Measurements from ENCODE around the gene ABCG8.

Gene ABCG8

DNA sequence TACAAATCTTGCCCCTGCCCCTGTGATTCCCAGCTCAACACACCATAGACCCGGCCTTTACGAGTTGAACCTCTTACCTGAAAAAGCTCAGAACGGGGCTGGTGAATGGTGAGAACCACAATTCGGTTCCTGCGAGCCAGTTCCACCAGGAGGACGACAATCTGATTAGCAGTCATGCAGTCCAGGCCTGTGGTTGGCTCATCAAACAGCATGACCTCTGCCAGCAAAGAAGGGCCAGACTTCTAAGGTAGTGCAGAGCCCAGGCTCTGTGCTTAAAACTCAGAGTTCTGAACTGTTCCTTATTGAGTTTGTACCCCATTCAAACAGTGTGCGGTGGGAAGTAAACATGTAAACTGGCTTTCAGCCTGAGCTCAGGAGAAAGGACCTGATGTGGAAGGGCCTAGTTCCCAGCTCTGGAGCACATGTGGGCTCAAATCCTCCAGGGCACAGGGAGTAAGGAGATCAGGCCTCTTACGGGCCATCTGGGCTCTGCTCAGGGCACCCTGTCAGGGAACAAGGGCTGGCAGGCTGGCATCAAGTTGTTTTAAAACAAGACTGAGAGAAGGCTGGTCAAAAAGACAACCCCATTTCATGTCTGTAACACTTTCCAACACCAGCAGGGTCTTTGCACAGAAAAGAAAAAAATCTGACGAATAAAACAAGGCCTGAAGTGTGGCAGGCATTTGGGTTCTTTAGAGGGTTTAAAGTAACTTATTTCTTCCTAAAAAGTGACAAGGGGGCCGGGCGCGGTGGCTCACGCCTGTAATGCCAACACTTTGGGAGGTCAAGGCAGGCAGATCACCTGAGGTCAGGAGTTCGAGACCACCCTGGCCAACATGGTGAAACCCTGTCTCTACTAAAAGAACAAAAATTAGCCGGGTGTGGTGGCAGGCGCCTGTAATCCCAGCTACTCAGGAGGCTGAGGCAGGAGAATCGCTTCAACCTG lies 12.2 kb upstream of the ABCG8 start:
- DNase-seq (ENCODE audit: low read depth, low spot score): no peak

DNA sequence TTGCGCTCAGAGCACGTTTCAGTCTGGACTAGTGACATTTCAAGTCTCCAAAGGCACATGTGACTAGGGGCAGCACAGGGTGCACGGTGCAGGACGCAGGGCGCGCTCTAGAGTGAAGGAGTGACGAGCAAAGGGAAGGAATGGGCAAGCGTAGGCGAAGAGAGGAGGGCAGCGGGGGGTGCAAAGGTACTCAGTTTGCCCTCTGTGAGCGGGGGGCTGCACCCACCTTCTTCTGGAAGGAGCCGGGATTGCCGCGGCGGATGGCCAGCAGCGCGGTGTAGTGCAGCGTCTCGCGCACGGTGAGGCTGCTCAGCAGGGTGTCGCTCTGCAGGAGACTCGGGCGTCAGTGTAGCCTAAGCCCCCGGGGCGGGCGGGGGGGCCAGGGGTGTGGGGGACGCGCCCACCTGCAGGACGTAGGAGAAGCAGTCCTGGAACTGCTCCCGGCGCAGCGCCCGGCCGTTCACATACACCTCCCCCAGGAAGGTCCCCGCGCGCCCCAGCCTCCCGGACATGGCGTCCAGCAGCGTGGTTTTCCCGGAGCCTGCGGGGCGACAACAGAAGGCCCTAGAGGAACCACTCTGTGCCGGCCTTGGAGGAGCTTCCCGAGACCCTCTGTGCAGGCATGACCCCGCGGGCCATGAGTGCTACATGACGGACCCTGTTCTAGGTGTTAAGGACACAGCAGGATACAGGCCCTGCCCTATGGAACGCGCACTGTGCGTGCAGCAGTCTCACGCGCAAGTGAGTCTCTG lies 7.1 kb upstream of the ABCG8 start:
- DNase-seq (ENCODE audit: low read depth, low spot score): no peak

DNA sequence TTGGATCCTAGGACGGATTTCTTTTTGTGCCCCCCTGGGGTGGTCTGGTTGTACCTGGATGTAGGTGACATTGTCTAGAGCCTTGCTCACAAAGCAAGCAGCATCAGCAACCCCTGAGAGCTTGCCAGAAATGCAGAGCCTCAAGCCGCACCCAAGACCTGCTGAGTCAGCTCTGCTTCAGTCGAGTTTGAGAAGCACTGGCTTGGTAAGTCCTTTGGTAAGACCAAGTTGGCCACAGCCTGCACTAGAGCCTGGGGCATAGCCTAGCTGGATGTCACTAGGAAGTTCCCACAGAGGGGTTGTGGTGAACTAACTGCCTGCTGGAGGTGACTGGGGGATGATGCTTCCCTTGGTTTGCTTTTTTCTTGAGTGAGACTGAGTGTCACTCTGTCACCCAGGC lies 6.3 kb upstream of the ABCG8 start:
- DNase-seq (ENCODE audit: low read depth, low spot score): no peak

DNA sequence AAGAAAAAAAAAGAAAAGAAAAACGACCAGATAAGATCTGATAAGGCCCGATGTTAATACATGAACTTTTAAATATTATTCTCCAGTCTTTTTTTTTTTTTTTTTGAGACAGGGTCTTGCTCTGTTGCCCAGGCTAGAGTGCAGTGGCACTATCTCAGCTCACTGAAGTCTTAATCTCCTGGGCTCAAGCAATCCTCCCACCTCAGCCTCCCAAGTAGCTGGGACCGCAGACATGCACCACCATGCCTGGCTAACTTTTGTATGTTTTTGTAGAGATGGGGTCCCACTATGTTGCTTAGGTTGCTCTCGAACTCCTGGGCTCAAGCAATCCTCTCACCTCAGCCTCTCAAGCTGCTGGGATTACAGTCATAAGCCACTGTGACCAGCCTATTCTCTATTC lies 1.7 kb upstream of the ABCG8 start:
- DNase-seq (ENCODE audit: low read depth, low spot score): no peak

DNA sequence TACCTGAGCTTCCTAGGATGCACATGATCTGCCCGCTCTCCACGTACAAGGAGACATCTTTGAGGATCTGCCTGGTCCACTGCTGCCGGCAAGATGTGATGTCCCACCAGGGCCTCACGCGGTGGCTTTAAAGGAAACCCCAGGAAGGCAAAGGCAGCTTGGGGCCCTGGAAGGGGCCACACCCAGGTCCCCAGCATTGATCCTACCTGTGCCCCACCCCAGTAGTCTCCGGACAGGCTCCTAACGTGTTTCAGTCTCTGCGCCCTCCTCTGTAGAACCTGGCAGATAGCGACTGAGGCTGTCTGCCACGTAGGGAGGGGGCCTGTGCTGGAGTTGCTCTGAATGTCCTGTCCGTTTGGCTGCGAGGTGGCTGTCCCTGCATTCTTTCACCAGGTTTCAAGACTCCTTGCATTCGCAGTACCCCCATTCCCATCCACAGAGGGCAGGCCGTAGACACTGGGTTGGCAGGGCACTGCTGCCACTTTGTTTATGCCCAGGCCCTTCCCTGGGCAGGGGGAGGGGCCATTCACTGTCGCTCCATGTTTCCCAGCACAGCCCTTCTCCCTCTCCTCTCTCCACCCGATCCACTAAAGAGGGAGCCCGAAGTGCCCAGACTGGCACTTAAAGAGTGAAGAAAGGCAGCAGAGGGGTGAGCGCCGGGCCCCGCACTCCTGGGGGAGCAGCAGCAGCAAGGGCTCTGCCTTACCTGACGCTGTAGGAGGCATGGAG lies 776 bp upstream of the ABCG8 start:
- DNase-seq (ENCODE audit: low read depth, low spot score): no peak

DNA sequence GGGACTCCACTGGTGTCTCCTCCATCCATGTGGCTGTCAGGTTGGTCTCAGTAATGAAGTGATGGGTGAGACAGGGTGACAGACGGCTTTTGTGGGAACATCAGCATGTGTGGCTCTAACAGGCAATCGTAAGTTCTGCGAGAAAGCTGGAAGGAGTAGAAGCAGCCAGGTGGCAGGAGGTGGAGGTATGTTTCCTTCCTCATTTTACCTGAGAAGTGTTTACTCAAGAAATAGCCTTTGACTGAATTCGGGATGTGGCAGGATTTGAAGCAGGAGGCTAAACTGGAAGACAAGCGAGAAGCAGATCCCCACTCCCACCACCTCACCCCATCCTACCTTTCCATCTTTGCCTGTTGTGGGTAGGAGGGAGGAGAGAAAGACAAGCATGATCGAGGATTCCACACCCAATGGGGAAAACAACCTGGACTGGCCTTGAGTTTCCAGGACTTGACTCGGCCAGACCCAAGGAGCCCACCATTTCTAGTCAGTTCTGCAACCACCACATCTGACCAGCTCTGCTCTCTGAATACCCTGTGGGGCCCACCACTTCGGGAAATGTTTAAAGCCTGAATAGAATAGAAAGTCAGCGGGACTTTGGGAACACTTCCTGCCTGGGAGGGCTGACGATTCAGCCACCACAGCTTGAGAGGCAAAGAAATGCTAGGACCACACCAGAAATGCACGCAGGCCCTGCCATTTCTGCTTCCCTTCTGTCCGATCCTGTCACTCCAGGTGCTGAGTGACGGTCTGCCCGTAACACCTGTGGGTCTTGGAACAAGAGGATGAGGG lies 1.2 kb downstream of the ABCG8 start:
- no peak for DNase-seq (ENCODE audit: low read depth, low spot score)

DNA sequence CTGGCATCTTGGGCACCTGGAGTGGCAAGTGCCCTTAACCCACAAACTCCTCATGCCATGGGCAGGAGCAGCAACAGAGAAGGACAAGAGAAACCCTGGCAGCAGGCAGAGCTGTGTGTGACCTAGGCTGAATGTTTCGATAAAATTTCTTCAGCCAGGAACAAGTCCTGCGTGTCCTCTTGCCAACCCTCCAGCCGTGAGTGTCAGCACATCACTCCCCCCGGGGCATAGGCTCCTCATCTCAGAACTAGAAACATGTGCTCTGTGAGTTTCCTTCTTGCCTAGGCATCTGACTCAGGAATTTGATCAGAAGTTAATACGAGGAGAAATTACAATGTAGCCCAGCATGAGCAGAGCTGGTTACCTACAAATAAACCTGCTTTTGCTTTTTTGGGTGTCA lies 2.2 kb downstream of the ABCG8 start:
- DNase-seq (ENCODE audit: low read depth, low spot score): no peak

DNA sequence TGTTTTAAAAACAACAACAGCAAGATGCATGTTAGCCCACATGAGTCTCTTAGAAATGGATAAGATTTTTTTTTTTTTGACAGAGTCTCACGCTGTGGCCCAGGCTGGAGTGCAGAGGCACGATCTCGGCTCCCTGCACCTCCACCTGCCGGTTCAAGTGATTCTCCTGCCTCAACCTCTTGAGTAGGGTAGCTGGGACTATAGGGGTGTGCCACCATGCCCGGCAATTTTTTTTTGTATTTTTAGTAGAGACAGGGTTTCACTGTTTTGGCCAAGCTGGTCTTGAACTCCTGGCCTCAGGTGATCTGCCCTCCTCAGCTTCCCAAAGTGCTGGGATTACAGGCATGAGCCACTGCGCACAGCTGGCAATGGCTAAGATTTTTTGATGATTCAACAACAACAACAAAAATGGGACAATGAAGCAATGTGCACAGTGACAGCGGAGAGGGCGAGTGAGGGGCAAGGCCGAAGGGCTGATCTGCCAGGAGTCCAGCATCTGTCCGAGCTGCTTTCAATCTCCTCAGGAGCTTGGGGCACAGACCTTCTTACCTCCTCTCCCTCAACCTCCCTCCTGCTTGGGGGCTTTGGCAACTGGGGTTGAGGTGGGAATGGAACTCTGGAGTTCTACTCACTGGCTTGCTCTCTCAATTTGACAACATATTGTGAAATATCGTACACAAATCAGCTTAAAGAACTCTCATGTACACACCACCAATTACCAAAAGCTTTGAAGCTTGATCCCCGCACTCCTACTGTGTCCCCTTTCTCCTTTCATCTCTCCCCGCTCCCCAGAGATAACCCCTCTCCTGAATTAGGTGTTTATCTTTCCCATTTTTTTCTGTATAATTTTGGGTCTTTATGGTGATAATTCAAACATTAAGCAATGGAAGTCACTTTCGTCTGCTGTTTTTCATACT lies 3.4 kb downstream of the ABCG8 start:
- no peak for DNase-seq (ENCODE audit: low read depth, low spot score)

DNA sequence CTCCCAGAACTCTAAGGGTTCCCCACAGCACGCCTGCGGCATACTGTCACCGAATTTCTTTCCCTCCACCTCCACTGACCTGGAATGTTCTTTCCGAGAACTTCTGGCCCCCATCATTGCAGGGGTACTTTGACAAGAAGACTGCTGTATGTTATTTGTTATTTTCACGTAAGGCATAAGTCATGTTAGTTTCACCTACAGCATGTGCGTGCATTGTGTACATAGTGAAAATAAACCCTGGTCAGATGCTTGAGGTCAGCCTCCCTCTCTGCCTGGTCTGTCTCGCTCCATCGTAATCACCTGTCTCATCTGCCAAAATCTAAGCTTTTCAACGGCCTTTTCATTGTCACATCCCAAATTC lies 4.1 kb downstream of the ABCG8 start:
- no peak for DNase-seq (ENCODE audit: low read depth, low spot score)

DNA sequence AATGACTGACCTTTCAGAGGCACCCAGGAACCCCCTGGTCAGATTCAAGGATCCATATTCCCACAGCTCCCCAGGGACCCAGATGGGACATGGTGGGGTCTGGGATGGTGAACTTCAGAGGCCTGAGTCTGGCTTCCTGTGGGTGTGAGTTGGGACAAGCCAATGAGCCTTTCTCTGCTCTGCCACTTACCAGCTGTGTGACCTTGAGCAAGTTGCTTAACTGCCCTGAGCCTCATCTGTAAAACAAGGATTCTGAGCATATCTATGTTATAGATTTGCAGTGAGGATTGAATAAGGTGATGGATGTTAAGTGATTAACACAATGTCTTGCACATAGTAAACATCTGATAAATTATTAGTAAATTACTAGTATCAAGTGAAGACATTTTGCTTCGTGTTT lies 6.4 kb downstream of the ABCG8 start:
- no peak for DNase-seq (ENCODE audit: low read depth, low spot score)

DNA sequence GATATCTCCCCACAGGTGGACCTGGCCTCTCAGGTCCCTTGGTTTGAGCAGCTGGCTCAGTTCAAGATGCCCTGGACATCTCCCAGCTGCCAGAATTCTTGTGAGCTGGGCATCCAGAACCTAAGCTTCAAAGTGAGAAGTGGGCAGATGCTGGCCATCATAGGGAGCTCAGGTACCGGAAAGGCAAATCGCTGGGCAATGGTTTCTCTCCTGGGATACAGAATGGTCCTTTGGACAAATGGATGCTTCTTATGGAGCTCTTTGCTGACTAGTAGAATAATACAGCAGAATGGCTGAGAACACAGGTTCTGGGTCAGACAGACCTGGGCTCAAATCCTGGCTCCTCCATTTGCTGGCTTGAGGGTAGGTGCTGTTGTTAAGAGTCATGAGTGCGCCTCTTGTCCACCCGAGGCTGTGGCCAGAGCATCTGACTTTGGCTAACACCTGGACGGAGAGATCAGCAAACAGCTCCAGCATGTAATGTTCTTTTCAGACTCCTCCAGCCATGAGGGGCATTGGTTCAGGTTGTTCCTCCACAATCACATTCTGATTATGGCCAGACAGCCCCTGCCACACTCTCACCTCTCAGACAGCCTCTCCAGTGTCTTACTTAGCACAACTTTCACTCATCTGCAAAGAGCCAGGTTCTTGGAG lies 7.5 kb downstream of the ABCG8 start:
- no peak for DNase-seq (ENCODE audit: low read depth, low spot score)

DNA sequence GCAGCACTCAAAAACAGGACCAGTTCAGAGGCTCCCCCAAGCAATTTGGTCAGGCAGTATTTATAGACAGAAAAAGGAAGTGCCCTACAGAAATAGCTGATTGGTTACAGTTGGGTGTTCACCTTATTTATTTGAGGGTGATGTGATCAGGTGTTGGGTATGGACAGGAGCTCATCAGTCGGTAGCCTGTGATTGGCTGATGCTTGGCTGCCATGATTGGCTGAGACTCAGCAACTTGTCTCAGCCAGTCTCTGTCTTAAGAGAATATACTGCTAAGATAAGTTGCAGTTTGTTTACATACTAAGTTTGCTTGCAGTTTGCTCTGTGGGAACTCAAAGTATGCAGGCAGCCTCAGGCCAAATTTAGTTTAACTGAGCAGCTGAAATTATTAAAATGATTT lies 9.4 kb downstream of the ABCG8 start:
- DNase-seq (ENCODE audit: low read depth, low spot score): no peak

DNA sequence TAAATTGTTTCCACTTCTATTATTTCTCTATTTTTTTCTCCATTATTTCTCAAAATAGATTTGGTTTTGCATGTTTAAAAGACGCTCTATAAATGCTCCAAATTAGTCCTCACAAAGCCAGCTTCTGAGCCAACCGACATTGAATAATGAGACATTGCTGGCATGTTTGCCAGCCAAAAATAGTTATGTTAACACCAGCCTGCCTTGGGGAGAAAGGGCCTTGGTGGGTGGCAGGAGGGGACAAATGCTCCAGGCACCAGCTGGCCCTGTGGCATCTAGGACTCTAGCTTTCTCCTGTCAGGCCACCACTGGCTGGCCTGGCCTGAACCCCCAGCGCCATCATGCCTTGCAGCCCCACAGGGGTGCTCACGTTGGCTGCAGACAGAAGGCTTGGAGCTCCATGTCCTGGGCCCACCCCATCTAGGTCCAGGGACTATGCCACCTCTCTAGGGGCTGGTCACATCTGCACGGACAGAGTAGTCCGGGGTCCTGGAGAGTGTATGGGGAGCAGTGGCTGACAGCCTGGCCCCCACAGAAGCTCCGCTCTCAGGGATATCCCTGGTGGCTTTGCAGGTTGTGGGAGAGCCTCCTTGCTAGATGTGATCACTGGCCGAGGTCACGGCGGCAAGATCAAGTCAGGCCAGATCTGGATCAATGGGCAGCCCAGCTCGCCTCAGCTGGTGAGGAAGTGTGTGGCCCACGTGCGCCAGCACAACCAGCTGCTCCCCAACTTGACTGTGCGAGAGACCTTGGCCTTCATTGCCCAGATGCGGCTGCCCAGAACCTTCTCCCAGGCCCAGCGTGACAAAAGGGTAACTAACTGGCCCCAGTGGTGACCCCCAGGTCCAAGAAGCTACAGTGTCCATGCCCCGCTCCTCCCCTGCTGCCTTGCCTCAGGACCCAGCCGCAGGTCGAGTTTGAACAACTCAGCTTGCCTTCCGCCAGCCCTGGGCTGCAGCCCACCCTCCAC lies 12.5 kb downstream of the ABCG8 start:
- no peak for DNase-seq (ENCODE audit: low read depth, low spot score)

DNA sequence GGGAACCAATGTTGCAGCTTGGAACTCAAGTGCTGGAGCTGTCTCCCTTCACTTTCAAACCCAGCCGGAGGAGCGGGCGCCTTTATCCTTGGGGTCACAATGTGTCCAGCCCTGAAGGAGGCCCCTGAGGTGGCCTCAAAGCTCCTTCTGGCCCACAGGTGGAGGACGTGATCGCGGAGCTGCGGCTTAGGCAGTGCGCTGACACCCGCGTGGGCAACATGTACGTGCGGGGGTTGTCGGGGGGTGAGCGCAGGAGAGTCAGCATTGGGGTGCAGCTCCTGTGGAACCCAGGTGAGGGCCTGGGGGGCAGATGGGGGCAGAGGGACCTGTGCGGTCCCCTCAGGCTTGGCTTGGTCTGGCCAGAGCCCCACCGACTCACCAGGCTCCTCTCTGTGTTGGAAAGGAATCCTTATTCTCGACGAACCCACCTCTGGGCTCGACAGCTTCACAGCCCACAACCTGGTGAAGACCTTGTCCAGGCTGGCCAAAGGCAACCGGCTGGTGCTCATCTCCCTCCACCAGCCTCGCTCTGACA lies 13.5 kb downstream of the ABCG8 start:
- DNase-seq (ENCODE audit: low read depth, low spot score): no peak

DNA sequence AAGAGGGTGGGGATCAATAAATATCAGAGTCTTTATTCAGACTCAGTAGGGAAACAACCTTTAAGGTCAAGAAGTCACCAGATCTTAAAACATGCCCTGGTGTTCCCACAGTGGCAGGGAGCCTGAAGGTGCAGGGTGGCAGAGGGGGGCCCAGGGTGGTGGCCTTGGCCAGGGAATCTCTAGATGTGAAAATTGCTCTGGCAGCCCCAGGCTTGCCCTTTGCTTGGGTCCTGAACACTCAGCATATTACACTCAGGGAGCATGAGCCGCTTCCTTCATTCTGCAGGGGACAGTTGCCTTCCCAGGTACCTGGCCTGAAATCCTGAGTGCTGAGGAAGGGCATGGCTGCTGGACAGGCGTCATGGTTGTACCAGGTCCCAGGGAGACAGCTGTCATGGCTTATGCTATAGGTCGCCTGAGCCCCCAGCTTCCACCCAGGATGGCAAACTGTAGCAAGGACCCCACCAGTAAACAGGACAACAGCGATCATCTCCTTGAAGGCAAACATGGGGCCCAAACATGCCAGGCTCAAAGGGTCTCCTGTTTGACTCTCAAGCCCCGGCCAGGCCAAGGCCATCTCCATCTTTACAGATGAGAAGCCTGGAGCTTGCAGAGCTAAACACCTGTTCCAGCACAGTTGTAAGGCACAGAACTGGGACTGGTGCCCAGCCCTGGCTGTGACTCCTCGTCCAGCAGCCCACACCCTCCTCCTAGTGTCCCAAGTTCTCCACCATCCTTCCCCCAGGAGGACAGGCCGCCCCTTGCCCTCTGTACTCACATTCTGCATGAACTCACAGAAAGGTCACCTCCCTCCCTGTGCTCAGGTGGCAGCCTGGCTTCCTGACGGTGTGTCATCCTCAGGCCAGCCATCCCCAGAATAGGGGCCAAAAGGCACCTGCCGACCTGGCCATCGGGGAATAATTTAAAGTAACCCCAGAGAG lies 14.6 kb downstream of the ABCG8 start:
- DNase-seq (ENCODE audit: low read depth, low spot score): no peak

DNA sequence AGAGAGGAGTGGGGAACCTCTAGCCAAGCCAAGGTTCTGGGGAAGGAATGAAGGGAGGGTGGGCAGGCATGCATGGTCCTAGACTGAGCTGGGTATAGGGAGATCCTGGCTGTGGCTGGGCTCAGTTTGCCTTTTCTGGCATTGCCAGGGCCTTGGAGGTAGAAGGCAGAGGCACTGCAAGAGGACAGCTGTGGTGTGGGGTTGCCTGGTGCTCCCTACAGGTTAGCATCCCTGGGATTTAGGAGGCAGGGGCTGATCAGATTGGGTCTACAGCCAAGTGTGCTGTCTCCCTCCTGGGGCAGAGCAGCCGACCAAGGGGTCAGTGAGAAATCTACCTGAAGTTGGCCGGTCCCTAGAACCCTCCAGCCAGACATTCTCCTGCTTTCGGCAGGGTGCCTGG lies 15.9 kb downstream of the ABCG8 start:
- DNase-seq (ENCODE audit: low read depth, low spot score): no peak

DNA sequence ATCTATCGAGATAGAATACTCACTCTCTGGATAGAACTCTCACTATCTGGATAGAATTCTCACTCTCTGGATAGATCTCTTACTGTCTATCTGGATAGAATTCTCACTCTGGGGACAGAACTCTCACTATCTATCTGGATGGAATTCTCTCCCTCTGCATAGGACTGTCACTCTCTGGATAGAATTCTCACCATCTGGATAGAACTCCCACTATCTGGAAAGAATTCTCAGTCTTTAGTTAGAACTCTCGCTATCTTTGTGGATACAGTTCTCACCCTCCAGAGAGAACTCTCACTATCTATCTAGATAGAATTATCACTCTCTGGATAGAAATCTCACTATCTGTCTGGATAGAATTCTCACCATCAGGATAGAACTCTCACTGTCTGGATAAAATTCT lies 16.5 kb downstream of the ABCG8 start:
- no peak for DNase-seq (ENCODE audit: low read depth, low spot score)

All from smooth muscle cell of the brain vasculature (primary cell).